ENCODE measurements around the gene OR8B3.

Gene OR8B3, protein sequence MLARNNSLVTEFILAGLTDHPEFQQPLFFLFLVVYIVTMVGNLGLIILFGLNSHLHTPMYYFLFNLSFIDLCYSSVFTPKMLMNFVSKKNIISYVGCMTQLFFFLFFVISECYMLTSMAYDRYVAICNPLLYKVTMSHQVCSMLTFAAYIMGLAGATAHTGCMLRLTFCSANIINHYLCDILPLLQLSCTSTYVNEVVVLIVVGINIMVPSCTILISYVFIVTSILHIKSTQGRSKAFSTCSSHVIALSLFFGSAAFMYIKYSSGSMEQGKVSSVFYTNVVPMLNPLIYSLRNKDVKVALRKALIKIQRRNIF

DNA sequence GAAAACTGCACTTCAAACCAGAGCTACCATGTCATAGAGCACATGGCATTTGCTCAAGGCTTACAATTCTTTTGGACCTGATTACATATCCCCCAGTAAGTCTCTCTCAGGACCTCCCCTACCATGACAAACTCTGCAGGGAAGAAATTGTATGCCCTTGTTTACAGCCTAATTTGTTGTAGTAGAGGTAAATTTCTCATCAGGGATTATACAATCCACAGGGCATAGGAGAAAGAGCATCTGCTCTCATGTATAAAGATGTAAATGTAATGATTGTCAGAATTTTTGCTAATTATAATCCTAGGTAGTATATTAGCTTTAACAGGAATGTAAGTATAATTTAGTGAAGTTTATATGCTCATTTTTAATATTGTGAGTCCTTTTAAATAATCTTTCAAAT is at the start of gene OR8B3:
OR8B3 (minus strand) TSS at position 101 of the 400 bp plus-strand sequence. CDS start 1,673 bp downstream, outside the sequence.
- Histone ChIP-seq H3K27ac (no peak within 1 kb of the TSS), H3K36me3 (replicated peaks) (no peaks in the 10 kb centered on the region), H3K27me3 (replicated peaks) (no peaks in the 10 kb centered on the region), H3K4me3 (ENCODE audit: low read depth, low read length) (no peak within 1 kb of the TSS)
- in situ Hi-C loops (cut with HindIII; ENCODE audit: low pct_ligation_motif_present, low sequenced_read_pairs), result no loop called here
- DNase-seq, result no peak
- TF ChIP-seq, protein P1, sequence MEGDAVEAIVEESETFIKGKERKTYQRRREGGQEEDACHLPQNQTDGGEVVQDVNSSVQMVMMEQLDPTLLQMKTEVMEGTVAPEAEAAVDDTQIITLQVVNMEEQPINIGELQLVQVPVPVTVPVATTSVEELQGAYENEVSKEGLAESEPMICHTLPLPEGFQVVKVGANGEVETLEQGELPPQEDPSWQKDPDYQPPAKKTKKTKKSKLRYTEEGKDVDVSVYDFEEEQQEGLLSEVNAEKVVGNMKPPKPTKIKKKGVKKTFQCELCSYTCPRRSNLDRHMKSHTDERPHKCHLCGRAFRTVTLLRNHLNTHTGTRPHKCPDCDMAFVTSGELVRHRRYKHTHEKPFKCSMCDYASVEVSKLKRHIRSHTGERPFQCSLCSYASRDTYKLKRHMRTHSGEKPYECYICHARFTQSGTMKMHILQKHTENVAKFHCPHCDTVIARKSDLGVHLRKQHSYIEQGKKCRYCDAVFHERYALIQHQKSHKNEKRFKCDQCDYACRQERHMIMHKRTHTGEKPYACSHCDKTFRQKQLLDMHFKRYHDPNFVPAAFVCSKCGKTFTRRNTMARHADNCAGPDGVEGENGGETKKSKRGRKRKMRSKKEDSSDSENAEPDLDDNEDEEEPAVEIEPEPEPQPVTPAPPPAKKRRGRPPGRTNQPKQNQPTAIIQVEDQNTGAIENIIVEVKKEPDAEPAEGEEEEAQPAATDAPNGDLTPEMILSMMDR (IDR thresholded peaks at IDR 0.05; ENCODE audit: low read depth, low read length, missing control alignments), result no peak

DNA sequence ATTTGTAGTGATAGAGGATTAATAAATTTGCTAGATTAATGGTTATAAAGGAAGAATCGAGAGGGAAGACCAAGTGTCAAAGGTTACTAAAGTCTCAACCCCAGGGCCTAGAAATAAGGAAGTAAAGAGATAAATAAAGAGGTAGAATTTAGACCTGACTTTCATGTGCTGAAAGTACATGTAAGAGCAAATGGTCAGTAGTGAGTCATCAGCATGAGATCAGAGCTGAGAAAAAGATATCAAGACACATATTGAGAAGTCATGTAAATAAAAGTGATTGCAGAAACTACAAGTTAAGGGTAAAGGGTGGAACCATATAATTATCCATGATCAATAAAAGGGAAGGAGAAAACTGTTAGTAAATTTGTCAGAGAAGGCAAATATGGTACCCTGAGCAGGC is 48.1 kb upstream of the OR8B3 start:
- no peak overlapping the region for H3K4me3 ChIP-seq (ENCODE audit: low read depth, low read length)
- H3K27ac ChIP-seq, result no peak overlapping the region
- no peaks in the 10 kb centered on the region for H3K27me3 ChIP-seq (replicated peaks)
- H3K36me3 ChIP-seq (replicated peaks), result no peaks in the 10 kb centered on the region
- DNase-seq, result no peak
- TF ChIP-seq, protein P1 (IDR thresholded peaks at IDR 0.05; ENCODE audit: low read depth, low read length, missing control alignments), result no peak
- in situ Hi-C loops (cut with HindIII; ENCODE audit: low pct_ligation_motif_present, low sequenced_read_pairs), result no loop called here

DNA sequence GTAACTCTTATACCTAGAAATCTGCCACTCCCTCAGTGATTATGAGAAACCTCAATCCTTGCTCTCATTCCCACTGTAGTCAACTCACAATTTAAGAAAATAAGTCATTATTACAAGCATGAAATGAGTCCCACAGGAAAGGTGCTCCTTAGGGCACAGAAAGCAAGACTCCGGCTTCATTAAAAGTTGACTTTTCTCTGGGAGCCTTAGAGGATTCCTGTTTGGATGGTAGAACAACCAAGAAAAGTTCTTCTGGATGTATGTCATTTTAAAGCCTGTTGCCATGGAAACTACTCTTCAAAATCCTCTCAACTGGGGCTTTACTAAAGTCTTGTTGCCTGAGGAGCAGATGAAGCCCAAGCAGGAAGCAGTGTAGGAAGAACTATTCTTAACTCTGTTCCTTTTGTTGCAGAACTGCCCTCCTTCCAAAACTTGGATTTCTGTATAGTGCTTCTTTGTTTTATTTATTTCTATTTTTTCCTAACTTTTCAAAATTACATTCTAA is 46.9 kb upstream of the OR8B3 start, which contains the start of gene OR8B8:
OR8B8 (minus strand) TSS at position 51 of the 505 bp plus-strand sequence. CDS start 4,611 bp downstream, outside the sequence.
- H3K36me3 ChIP-seq (replicated peaks), result no peaks in the 10 kb centered on the region
- TF ChIP-seq, protein P1 (IDR thresholded peaks at IDR 0.05; ENCODE audit: low read depth, low read length, missing control alignments), result no peak
- no peak for DNase-seq
- H3K4me3 ChIP-seq (ENCODE audit: low read depth, low read length), result no peak within 1 kb of the TSS
- in situ Hi-C loops (cut with HindIII; ENCODE audit: low pct_ligation_motif_present, low sequenced_read_pairs), result no loop called here
- H3K27me3 ChIP-seq (replicated peaks), result no peaks in the 10 kb centered on the region
- H3K27ac ChIP-seq, result no peak within 1 kb of the TSS

DNA sequence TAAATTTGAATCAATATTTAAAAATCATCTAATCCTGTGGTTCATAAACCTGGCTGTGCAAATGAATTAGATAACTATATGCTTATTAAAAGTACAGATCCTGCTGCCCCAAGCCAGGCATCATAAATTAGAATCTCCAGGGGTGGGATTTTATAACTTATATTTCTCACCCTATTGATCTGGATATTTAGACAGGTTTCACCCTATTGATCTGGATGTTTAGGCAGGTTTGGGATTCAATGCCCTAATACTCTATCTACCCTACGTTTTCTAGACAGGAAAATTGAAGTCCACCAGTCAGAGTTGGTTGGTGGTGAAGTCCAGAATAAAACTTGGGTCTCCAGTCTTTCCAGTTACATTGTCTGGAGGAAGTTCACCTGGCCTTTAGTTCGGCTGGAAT is 44.0 kb upstream of the OR8B3 start:
- in situ Hi-C loops (cut with HindIII; ENCODE audit: low pct_ligation_motif_present, low sequenced_read_pairs), result no loop called here

GRCh38 chr11:124442442-124442841 is 43.6 kb upstream of the OR8B3 start:
- Histone ChIP-seq H3K27me3 (replicated peaks) (no peaks in the 10 kb centered on the region), H3K36me3 (replicated peaks) (no peaks in the 10 kb centered on the region), H3K4me3 (ENCODE audit: low read depth, low read length) (no peak overlapping the region), H3K27ac (no peak overlapping the region)
- peak; percentile 4 for DNase-seq
- in situ Hi-C loops (cut with HindIII; ENCODE audit: low pct_ligation_motif_present, low sequenced_read_pairs), result no loop called here
- TF ChIP-seq, protein P1 (IDR thresholded peaks at IDR 0.05; ENCODE audit: low read depth, low read length, missing control alignments), result no peak

More for the DNA sequence above, 44.0 kb upstream of the OR8B3 start:
- Histone ChIP-seq H3K36me3 (replicated peaks) (no peaks in the 10 kb centered on the region), H3K27me3 (replicated peaks) (no peaks in the 10 kb centered on the region), H3K27ac (no peak overlapping the region), H3K4me3 (ENCODE audit: low read depth, low read length) (no peak overlapping the region)
- TF ChIP-seq, protein P1 (IDR thresholded peaks at IDR 0.05; ENCODE audit: low read depth, low read length, missing control alignments), result no peak
- DNase-seq, result no peak
